ENCODE results near the gene RBCK1.
"Not testable (repeated sequence)": the region's sequence is repeated elsewhere in the genome, so short reads cannot be mapped to it uniquely, and the experiment has no call there.

Gene RBCK1

GRCh38 chr20:376089-376488 is 32.0 kb upstream of the RBCK1 start:
- DNase-seq: no peak

DNA sequence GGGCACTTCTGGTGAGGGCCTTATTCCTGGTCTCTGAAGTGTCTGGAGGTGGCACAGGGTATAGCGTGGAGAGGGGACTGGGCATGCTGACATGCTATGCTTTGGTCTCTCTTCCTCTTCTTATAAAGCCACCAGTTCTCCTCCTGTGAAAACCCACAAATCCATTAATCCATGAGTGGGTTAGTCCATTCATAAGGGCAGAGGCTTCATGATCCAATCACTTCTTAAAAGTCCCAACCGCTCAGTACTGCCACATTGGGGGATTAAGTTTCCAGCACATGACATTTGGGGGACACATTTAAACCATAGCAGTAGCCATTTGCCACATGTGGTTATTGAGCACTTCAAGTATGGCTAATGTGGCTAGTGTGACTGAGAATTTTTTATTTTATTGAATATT is 31.3 kb upstream of the RBCK1 start:
- no peak for DNase-seq

DNA sequence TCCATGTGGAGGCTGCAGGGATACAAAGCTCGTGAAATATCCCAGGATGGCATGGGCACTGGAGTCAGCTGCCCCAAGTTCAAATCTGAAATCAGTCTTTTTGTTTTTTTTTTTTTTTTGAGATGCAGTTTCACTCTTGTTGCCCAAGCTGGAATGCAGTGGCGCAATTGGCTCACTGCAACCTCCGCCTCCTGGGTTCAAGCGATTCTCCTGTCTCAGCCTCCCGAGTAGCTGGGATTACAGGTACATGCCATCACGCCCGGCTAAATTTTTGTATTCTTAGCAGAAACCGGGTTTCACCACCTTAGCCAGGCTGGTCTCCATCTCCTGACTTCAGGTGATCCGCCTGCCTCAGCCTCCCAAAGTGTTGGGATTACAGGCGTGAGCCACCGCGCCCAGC is 30.5 kb upstream of the RBCK1 start:
- not testable (repeated sequence) for DNase-seq

DNA sequence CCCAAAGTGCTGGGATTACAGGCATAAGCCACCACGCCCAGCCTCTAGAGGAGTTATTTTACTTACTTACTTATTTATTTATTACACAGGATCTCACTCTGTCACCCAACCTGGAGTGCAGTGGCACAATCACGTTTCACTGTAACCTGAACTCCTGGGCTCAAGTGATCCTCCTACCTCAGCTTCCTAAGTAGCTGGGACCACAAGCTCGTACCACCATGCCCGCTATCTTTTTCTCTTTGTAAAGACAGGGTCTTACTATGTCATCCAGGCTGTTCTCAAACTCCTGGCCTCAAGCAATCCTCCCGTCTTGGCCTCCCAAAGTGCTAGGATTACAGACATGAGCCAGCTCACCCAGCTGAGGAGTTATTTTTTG is 29.1 kb upstream of the RBCK1 start:
- DNase-seq: no peak

DNA sequence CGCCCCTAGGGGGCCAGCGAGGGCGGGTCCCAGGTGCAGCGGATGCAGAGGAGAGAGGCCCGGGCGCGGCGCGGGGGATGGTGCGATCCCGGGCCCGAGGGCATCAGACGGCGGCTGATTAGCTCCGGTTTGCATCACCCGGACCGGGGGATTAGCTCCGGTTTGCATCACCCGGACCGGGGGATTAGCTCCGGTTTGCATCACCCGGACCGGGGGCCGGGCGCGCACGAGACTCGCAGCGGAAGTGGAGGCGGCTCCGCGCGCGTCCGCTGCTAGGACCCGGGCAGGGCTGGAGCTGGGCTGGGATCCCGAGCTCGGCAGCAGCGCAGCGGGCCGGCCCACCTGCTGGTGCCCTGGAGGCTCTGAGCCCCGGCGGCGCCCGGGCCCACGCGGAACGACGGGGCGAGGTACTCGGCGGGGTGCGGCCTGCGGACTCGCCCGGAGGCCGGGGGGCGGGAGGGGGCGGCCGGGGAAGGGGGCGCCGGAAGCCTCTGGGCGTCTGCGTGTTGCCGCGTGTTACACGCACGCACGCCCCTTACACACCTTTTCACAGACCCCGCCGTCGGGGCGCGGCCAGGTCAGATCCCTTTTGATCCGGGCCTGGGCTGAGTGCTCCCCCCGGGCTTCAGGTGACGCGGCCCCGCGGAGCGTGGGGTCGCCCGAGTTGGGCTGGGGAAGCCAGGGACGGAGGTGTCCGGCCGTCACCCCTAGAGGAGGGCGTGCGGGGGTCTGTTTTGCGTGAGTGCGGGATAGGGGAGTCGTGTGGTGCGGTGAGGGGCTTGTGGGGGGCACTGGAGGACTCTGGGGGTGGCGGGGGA is 27.1 kb upstream of the RBCK1 start:
- peak; percentile 57 to 65 for DNase-seq

- DNase-seq: peak; percentile 33 to 52
Observed at GRCh38 chr20:381581-382290, 26.4 kb upstream of the RBCK1 start.

DNA sequence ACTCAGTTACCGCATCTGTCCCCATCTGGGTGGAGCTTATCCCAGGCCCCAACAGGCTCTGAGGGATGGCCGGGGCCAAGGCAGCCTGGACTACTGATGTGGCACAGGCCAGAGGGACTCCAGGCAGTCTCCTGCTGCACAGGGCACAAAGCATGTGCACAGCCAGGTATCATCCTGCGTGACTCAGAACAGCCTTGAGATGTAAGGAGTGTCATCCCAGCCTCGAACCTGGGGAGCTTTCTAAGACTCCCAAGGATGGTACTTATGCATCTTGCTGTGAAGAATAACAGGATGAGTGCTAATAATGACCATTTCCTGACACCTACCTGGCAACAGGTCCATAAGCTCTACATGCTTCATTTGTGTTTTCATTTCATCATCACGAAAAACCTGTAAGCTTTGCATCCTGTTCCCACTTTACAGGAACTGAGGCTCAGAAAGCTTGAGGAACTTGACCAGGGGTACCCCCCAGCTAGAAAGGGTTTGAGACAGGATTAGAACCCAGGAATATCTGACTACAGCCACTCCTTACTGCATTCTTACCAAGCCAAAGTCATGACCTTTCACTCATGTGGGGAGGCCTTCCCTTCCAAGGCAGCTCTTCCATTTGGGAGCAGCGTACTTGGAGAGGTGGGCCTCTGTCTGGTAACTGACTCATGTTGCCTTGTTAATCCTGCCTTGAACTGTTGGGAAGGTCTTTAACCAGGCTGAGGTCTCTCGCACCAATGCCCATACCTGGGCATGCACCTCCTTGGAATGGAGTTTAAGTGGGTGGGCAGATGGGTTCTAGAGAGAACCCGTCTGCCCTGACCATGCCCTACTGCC is 25.6 kb upstream of the RBCK1 start:
- no peak for DNase-seq

- no peak for DNase-seq
Observed at GRCh38 chr20:383889-384288, 24.2 kb upstream of the RBCK1 start.

- no peak for DNase-seq
Observed at GRCh38 chr20:384723-385122, 23.4 kb upstream of the RBCK1 start.

DNA sequence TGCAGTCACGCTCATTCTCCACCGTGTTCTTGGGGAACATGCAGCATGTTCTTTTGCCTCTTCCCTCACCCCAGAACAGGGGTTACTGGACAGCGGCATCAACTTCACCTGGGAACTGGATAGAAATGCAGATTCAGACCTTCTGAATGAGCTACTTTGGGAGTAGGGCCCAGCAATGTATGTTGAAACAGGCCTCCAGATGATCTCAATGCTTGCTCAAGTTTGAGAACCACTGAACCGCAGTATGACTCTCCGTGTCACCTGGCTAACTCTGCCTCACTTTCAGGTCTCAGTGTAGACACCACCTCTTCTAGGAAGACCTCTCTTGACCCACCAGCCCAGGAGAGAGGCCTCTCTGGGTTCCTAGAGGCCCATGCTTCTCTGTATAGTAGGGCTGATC is 22.7 kb upstream of the RBCK1 start:
- DNase-seq: no peak

GRCh38 chr20:386634-387033 is 21.5 kb upstream of the RBCK1 start:
- DNase-seq: not testable (repeated sequence)

- no peak for DNase-seq
Observed at GRCh38 chr20:387520-387919, 20.6 kb upstream of the RBCK1 start.

DNA sequence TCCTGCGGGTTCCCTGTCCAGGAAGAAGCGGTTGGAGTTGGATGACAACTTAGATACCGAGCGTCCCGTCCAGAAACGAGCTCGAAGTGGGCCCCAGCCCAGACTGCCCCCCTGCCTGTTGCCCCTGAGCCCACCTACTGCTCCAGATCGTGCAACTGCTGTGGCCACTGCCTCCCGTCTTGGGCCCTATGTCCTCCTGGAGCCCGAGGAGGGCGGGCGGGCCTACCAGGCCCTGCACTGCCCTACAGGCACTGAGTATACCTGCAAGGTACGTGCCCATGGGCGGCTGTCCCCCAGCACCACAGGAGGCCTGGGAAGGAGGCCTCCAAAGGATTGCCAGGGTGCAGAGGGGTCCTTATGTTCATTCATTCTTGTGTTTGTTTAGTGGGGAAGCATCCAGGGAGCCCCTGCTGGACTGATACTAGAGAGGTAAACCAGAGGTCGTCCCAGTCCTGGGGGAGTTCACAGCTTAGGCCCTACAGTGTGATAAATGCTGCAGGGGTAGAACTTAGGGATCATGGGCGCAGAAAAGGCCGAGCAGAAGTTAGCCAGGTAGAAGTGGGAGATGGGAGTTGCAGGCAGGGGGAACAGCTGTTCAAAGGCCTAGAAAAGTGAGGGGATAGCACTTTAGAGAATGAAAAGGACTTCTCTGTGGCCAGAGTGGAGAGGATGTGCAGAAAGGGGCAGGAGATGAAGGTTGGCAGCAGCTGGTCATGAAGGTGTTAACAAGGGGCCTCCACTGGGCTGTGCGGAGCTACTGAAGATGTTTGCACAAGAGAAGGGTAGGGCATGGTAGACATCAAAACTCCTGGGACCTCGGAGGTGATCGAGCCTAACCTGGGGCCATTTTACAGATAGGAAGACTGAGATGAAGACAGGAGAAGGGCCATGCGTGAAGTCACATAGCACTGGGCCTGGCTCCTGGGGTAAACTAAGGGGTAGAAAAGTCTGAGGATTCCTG is 19.8 kb upstream of the RBCK1 start:
- DNase-seq: no peak

DNA sequence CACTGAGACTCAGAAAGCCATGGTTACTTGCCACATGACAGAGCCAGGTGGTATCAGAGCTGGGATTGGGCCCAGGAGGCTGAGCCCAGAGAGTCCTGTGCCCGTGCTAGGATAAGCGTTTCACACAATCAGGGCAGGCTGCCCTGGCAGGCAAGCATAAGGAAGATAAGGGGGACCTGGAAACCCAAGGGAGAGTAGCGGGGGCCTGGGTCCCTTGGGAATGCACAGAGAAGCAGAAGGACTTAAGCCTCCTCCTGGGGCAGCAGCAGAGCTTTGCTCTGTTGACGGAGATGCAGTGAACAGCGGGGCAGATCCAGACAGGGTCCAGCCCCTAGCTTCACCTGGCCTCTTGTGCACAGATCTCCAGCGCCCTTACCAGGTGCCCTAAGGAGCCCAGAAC is 18.9 kb upstream of the RBCK1 start:
- no peak for DNase-seq

DNA sequence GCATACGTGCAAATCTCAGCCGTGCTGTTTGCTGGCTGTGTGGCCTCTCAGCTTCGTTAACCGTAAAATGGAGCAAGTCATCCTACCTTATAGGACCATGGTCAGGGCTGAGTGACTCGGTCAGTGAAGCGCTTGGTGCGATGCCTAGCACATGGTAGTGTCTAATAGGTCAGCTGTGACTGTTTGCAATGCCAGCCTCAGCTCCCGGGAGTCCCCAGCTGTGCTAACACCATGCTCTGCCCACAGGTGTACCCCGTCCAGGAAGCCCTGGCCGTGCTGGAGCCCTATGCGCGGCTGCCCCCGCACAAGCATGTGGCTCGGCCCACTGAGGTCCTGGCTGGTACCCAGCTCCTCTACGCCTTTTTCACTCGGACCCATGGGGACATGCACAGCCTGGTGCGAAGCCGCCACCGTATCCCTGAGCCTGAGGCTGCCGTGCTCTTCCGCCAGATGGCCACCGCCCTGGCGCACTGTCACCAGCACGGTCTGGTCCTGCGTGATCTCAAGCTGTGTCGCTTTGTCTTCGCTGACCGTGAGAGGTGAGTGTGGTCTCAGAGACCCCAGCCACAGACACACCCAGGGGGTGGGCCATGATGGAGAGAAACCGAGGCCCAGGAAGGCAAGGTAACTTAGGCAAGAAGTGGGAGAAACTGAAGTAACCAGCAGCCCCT is 16.9 kb upstream of the RBCK1 start:
- DNase-seq: no peak

DNA sequence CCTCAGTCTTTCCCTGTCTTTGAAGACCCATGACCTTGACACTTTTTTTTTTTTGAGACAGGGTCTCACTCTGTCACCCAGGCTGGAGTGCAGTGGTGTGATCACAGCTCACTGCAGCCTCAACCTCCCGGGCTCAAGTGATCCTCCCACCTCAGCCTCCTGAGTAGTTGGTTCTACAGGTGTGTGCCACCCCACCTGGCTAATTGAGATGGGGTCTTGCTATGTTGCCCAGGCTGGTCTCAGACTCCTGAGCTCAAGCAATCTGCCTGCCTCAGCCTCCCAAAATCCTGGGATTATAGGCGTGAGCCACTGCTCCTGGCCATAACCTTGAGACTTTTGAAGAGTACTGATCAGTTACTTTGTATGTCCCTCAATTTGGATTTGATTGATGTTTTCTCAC is 14.8 kb upstream of the RBCK1 start:
- not testable (repeated sequence) for DNase-seq

- no peak for DNase-seq
Observed at GRCh38 chr20:396252-396618, 11.9 kb upstream of the RBCK1 start.

DNA sequence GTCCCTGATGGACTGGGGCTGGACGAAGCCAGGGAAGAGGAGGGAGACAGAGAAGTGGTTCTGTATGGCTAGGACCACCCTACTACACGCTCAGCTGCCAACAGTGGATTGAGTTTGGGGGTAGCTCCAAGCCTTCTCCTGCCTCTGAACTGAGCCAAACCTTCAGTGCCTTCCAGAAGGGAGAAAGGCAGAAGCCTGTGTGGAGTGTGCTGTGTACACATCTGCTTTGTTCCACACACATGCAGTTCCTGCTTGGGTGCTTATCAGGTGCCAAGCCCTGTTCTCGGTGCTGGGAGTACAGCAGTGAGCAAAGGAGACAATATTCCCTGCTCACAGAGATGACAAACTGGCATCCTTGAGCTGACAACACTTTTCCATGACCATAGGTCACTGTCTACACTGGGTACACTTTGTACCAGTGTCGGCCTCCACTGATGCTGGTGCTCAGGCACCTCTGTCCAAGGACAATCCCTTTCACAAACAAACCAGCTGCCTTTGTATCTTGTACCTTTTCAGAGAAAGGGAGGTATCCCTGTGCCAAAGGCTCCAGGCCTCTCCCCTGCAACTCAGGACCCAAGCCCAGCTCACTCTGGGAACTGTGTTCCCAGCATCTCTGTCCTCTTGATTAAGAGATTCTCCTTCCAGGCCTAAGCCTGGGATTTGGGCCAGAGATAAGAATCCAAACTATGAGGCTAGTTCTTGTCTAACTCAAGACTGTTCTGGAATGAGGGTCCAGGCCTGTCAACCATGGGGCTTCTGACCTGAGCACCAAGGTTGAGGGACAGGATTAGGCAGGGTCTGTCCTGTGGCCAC is 11.3 kb upstream of the RBCK1 start:
- no peak for DNase-seq

DNA sequence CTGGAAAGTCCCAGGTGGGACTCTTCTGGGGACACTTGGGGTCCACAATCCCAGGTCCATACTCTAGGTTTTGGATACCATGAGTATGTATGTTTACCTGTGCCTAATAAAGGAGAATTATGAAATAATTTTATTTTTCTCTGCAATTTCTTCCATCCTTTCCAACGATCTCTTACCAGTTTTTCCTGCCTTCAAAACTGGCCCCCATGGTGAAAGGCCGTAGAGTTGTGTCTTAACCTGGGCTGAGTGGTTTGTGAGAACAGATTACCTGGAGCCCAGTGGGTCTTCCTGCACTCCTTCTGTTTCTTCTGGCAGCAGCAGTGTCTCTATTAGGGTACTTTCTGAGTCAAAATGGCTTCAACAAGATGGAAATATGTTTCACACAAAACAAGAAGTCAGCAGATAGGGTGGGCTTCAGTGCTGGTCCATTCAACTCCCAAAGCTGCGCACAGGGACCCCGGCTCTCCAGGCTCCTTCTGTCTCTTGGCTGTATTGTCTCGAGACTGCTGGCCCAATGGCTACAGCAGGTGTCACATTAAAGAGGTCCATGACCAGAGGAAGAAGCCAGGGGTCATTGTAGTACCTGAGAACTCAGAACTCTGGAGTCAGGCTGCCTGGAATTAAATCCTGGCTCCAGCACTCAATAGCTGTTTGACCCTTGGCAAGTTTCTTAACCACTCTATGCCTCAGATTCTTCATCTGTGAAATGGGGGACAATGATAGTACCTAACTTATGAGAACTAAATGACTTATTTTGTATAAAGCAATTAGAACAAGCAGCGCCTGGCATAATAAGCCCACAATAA is 10.5 kb upstream of the RBCK1 start:
- no peak for DNase-seq

DNA sequence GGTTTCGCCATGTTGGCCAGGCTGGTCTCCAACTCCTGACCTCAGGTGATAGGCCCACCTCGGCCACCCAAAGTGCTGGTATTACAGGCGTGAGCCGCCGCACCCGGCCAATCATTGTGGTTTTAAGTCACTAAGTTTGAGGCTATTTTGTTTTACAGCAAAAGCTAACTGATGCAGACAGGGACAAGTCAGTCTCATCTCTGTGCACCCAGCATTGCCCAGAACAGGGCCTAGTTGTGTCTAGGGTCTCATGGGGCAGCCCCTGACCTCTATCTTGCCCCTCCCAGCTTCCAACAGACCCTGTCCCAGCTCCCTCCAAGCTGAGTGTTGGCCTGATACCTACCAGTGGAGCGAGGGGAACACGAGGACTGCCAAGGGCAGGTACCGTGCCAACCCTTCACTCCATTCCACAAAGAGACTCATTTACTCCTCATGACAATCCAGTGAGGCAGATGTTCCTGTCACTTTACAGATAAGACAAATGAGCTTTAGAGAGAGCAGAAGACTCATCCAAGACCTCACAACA is 8.9 kb upstream of the RBCK1 start:
- DNase-seq: no peak

Measured in NCI-H2081 (cell line).